ENCODE results near the gene CEP295NL.
"Not testable (repeated sequence)": the region's sequence is repeated elsewhere in the genome, so short reads cannot be mapped to it uniquely, and the experiment has no call there.

The CEP295NL gene

DNA sequence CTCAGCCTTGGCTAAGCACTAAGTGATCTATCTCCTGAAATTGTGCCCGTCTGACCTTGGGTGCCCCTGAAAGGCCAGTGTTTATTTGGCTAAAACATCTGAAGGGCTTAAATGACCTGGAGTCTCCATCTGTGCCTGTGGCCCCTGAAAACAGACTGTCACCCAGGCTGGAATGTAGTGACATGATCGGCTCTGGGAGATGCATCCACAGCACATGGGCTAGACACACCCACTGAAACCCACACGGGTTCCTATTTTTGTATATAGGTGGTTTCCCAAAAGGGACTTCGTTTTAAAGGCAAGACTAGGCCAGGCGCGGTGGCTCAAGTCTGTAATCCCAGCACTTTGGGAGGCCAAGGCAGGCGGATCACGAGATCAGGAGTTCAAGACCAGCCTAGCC, 13.5 kb downstream of the CEP295NL start:
- no peak for DNase-seq (ENCODE audit: low read depth in 1 of 2, low spot score in 1 of 2)

GRCh38 chr17:78888941-78889518, 14.0 kb downstream of the CEP295NL start:
- no peak for DNase-seq (ENCODE audit: low read depth in 1 of 2, low spot score in 1 of 2)

DNA sequence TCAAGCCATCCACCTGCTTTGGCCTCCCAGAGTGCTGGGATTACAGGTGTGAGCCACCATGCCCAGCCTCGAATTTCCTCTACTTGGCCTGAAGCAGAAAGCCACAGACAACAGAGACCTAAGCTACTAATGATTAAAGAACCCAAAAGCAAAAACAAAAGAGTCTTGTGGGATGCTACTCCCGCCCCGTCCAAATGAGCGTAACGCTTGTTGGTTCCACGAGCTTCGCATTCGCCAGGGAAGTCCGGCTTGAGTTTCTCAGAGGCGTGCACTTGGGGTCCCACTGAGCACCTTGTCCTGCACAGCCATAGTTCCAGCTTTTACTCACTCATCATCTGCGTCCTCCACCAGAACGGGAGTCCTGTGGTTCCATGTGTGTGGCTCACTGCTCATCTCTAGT, 16.0 kb downstream of the CEP295NL start:
- no peak for DNase-seq (ENCODE audit: low read depth in 1 of 2, low spot score in 1 of 2)

DNA sequence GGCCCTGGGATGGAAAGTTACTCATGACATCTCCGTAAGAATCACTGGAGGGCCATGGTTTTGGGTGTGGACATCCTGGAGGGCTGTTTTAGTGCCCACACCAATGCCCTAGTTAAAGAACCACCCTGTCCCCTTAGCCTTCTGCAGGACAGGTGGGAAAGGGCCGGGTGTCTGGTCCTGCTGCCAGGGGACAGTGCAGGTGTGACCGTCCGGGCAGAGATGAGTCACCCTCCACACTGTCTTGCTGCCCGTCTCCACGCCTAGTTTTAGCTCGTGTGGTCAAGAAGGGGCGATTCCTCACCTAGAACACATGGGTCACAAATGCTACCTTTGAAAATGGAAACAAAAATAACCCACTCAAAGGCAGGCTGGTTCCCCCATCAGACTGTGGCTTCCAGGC, 17.0 kb downstream of the CEP295NL start:
- no peak for DNase-seq (ENCODE audit: low read depth in 1 of 2, low spot score in 1 of 2)

GRCh38 chr17:78884876-78885667, 17.9 kb downstream of the CEP295NL start:
- no peak for DNase-seq (ENCODE audit: low read depth in 1 of 2, low spot score in 1 of 2)

- DNase-seq (ENCODE audit: low read depth in 1 of 2, low spot score in 1 of 2) = no peak
Observed at GRCh38 chr17:78884148-78884825, 18.7 kb downstream of the CEP295NL start.

GRCh38 chr17:78883533-78884131, 19.4 kb downstream of the CEP295NL start:
- DNase-seq (ENCODE audit: low read depth in 1 of 2, low spot score in 1 of 2) = no peak

DNA sequence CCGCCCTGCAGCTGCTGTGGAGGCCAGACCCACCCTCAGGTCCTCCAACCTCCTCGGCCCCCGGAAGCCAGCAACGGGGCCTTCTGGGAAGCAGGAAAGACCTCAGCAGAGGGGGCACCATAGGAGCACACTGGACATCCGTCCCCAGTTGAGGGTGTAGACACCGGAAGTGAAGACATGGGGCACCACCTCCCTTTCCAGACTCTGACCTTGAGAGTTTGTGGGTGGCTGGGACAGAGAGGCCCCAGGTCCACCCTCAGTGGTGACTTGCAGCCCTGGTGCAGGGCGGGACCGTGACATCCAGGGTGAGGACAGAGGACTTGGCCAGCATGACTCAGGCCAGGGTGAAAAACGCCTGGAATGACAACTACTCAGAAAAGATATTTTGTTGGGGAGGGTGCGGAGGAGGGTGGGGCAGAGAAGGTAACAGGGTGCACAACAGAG, 19.9 kb downstream of the CEP295NL start:
- no peak for DNase-seq (ENCODE audit: low read depth in 1 of 2, low spot score in 1 of 2)

DNA sequence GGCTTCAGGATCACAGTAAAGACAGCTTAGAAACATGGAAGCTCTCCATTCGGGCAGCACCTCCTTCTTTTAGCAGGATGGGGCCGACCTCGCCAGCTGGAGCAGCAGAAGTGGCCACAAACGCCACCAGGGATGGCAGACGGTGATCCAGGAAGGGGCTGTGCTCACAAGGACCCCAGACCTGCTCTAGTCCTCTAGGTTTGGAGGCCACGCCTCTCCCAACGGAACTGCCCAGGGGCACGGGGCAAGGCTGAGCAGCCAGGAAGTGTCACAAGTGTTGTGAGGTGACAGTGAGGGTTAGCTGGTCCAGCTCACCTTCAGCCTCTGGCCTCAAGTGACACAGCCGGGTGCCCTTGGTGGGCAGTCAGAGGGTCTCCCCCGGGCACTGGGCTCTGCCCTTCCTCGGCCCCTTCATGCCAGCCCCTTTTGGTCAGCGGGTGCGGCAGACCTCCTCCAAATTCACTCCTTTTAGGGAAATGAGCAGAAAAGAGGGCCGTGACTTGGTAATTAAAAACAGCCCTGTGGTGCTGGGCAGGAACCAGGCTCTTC, 20.4 kb downstream of the CEP295NL start:
- DNase-seq (ENCODE audit: low read depth in 1 of 2, low spot score in 1 of 2) = no peak

- DNase-seq (ENCODE audit: low read depth in 1 of 2, low spot score in 1 of 2) = no peak
Observed at GRCh38 chr17:78879635-78880186, 23.3 kb downstream of the CEP295NL start.

DNA sequence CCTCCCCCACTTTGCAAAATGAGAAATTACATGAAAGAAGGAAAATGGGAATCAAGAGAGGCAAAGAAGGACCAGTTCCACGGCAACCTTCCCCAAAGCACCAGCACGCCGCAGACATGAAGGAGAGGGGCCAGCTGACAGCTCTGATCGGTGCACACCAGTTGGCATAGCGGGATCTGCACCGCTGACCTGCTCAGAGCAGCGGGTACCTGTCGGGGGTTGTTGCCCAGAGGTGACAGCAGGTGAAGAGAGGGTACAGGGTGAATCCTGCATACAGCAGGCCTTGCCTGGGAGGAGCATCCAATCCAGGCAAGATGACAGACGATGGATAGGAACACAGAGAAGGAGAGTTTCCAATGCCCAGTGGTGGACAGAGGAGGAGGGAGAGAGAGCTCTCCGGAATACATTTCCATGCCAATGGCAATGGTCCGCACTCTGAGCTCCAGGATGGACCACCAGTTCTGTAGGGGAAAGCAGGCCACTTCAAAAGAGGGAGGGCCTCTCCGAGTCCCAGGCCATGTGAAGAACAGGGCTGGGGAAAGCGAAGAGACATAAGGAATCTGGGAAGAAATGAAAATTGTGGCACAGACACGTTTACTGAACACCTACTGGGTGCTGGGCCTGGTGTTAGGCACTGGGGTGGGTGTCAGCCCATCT, 24.0 kb downstream of the CEP295NL start:
- DNase-seq (ENCODE audit: low read depth in 1 of 2, low spot score in 1 of 2) = no peak

- no peak for DNase-seq (ENCODE audit: low read depth in 1 of 2, low spot score in 1 of 2)
Observed at GRCh38 chr17:78878261-78878660, 24.7 kb downstream of the CEP295NL start.

GRCh38 chr17:78876954-78877517, 26.0 kb downstream of the CEP295NL start:
- DNase-seq (ENCODE audit: low read depth in 1 of 2, low spot score in 1 of 2) = not testable (repeated sequence)

DNA sequence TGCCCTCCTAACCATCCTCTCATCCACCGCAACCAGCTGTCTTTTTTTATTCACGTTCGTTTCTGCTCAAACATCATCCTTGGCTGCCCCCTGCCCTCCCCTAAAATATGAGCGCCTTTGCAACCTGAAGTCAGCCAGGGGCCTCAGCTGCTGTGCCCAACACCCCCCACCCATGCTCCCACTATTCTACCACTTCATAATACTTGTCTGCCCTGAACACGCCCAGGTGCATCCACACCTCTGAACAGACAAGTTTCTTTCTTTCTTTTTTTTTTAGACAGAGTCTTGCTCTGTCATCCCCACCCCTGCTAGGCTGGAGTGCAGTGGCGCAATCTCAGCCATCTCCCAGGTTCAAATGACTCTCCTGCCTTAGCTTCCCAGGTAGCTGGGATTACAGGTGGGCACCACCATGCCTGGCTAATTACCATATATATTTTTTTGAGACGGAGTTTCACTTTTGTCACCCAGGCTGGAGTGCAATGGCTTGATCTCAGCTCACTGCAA, 26.9 kb downstream of the CEP295NL start:
- no peak for DNase-seq (ENCODE audit: low read depth in 1 of 2, low spot score in 1 of 2)

- no peak for DNase-seq (ENCODE audit: low read depth in 1 of 2, low spot score in 1 of 2)
Observed at GRCh38 chr17:78875363-78876093, 27.5 kb downstream of the CEP295NL start.

- DNase-seq (ENCODE audit: low read depth in 1 of 2, low spot score in 1 of 2) = no peak
Observed at GRCh38 chr17:78873519-78874340, 29.3 kb downstream of the CEP295NL start.

GRCh38 chr17:78872486-78872885, 30.5 kb downstream of the CEP295NL start:
- DNase-seq (ENCODE audit: low read depth in 1 of 2, low spot score in 1 of 2) = no peak

DNA sequence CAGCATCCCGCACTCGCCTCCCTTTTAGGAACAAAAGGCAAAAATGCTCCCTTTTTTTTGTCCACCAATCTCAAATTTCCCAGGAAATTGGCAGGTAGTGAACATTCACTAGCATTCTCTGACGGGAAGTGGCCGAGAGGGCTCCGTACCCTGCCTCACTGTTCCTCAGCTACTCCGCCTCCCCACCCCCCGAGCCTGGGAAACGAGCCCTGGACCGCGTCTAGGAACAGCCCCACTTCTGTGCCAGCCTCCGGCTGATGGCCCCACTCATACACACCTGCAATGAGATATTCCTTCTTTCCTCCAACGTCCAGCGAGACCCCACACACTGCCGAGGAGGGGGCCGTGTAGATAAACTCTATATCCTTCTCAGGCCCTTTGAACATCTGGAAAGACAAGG, 32.4 kb downstream of the CEP295NL start:
- DNase-seq (ENCODE audit: low read depth in 1 of 2, low spot score in 1 of 2) = no peak

- no peak for DNase-seq (ENCODE audit: low read depth in 1 of 2, low spot score in 1 of 2)
Observed at GRCh38 chr17:78868391-78868790, 34.6 kb downstream of the CEP295NL start.
